Measurements from ENCODE around the gene NLRX1.
"Not testable (repeated sequence)": the region's sequence is repeated elsewhere in the genome, so short reads cannot be mapped to it uniquely, and the experiment has no call there.

NLRX1 gene

DNA sequence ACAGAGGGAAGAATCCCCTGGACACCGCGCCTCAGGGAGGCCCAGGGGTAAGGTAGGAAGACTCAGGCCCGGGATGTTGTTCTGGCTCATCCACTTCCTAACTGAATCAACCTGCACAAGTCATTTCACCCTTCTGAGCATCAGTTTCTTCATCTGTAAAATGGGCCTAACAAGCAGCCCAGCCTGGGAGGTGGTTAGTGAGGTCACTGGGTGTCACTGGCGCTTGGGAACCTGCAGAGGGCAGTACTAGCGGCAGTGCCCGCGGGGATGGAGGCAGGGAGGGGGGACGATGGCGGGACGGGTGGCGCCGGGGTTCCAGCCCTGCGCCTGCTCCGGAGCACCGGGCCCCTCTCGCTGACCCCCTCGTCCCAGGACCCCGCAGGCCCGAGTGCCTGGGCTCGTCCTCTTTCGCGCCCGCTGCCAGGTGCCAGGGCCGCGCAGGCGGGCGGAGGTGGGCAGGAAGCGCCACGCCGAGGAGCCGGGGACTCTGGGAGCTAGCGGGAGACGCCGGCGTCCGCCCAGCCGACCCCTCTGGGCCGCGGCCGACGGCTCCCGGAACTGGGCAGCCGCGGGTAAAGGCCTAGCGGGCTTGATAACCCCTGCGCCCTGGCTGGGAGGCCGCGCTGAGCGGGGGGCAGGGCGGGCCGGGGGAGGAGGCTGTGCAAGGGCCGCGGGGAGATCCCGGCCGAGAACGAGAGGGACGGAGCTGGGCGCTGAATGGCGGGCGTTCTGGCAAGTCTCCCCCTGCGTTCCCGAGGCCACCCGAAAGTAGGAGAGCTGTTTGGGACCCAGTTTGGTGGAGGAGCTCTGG, at the start of gene NLRX1:
Gene NLRX1 (plus strand): TSS at position 255 of the 811 bp plus-strand sequence. CDS start 2,679 bp downstream, outside the sequence.
- no peak for DNase-seq (ENCODE audit: low read depth, low spot score)

GRCh38 chr11:119118946-119119345, 49.6 kb upstream of the NLRX1 start:
- DNase-seq (ENCODE audit: low read depth, low spot score): no peak

- DNase-seq (ENCODE audit: low read depth, low spot score): no peak
Measured at GRCh38 chr11:119120639-119121007, 47.9 kb upstream of the NLRX1 start.

- DNase-seq (ENCODE audit: low read depth, low spot score): peak; percentile 98
Measured at GRCh38 chr11:119121008-119121810, 47.3 kb upstream of the NLRX1 start, which contains the start of gene HINFP. Gene HINFP, plus strand, starts transcription at chr11:119121580. Its CDS starts 5,365 bp downstream, at chr11:119126945.

DNA sequence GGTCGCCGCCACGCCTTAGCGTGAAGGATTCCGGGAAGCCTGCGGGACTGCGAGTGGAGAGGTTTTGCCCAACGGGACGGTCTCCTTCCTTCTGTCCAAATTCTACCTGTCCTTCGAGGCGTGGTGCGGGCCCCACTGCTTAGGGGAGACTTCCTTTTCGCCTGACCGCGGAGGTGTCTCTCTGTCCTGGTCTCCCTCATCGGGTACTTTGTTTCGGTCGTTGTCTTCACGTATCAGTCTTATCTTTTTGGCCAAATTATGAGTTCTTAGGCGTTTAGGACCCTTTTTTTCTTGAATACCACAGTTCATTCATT, 46.8 kb upstream of the NLRX1 start:
- DNase-seq (ENCODE audit: low read depth, low spot score): no peak

- no peak for DNase-seq (ENCODE audit: low read depth, low spot score)
Measured at GRCh38 chr11:119125821-119126220, 42.7 kb upstream of the NLRX1 start.

GRCh38 chr11:119126675-119127268, 41.8 kb upstream of the NLRX1 start:
- no peak for DNase-seq (ENCODE audit: low read depth, low spot score)

- no peak for DNase-seq (ENCODE audit: low read depth, low spot score)
Measured at GRCh38 chr11:119130662-119131061, 37.9 kb upstream of the NLRX1 start.

DNA sequence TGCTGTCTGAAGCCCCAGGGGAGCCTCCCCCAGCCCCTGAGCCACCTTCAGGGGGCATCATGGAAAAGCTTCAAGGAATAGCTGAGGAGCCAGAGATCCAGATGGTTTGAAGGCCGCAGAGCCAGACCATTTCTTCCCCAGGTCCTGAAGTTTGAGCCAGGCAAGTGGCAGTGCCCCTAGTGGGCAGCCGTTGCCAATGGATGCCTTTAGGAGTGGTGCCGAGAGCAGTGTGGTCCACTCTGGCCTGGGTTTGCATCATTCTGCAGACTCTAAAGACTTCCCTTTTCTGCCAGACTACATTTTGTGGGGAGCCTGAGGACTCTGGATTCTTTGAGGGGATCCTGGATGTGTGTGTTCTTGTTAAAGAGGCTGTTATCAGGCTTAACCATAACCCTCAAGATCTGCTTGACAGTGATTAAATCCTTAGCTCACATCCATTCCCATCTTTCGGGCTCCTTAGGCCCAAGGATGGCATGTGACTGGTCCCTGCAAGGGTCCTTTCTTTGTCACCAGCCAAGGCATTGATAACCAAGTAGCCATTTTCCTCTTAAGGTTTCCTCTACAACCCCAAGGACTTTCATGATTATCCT, 34.0 kb upstream of the NLRX1 start:
- no peak for DNase-seq (ENCODE audit: low read depth, low spot score)

DNA sequence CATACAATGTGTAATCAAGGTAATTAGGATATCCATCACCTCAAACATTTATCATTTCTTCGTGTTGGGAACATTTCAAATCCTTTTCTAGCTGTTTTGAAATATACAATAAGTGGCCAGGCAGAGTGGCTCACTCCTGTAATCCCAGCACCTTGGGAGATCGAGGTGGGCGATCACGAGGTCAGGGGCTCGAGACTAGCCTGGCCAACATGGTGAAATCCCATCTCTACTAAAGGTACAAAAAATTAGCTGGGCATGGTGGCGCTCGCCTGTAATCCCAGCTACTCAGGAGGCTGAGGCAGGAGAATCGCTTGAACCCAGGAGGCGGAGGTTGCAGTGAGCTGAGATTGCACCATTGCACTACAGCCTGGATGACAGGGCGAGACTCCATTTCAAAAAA, 29.2 kb upstream of the NLRX1 start:
- not testable (repeated sequence) for DNase-seq (ENCODE audit: low read depth, low spot score)

DNA sequence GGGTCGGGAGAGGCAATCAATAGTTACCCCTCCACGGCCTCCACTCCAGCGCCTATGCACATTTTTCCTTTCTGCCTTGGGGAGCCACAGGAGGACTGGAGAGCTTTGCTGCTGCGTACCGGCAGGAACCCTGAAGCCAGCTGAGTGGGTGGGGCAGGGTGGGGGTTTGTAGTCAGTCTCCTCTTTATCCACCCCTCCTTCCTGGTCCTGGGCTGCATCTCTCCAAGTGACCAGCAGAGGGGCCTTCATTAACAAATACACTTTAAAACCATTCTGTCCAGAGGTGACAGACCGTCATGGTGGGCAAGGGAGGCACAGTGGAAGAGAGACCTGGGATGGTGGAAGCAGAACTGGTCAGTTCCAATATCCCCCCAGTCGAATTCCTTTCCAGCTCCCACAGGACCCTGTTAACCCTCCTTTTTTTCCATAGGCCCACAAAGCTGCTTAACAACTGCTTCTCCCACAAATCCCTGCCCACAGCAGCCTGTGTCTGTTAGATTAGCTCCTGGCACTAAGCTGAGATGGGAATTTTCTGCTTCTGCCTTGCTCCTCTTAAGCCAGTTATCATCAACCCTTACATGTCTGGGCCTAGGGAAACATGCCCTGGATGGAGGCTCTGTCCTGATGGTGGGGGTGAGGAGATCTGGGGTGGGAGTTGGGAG, 23.6 kb upstream of the NLRX1 start:
- no peak for DNase-seq (ENCODE audit: low read depth, low spot score)

- DNase-seq (ENCODE audit: low read depth, low spot score): no peak
Measured at GRCh38 chr11:119145551-119145950, 23.0 kb upstream of the NLRX1 start.

GRCh38 chr11:119147604-119148333, 20.8 kb upstream of the NLRX1 start:
- DNase-seq (ENCODE audit: low read depth, low spot score): no peak

DNA sequence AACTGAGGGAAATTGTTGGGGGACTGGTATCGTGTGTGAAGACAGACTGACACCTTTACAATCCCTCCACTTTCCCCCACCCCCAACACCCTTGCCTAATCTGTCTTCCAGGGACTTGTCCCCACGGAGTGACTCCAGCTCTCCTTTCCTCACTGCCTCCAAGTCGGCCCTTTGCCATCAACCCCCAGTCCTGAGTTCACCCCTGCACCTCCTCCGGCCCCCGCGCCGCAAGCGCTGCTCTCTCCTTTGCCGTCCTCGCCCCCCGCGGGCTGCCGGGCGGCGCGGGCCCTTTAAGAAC, 19.9 kb upstream of the NLRX1 start:
- no peak for DNase-seq (ENCODE audit: low read depth, low spot score)

- DNase-seq (ENCODE audit: low read depth, low spot score): no peak
Measured at GRCh38 chr11:119149018-119149785, 19.3 kb upstream of the NLRX1 start, which contains the start of gene ABCG4. Gene ABCG4, plus strand, starts transcription at chr11:119149052. Its CDS starts 914 bp downstream, at chr11:119149966.

- no peak for DNase-seq (ENCODE audit: low read depth, low spot score)
Measured at GRCh38 chr11:119149786-119150275, 18.7 kb upstream of the NLRX1 start.

DNA sequence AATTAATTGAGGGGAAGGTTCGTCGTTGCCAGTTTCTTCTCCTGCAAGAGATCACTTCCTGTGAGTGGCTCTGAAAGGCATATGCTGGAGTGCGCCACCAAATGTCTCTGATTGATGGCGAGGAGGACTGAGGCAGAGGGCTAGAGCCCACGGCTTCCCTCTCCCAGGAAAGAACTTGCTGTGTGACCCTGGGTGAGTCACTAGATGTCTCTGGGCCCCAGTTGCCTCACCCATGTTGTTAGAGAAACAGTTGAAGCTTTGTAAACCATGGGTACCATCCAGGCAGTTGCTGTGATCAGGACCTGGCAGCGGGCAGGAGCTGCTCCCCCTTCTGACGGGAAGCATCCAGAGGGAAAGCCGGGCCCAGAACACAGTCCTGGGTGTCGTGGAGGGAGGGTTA, 16.5 kb upstream of the NLRX1 start:
- no peak for DNase-seq (ENCODE audit: low read depth, low spot score)

DNA sequence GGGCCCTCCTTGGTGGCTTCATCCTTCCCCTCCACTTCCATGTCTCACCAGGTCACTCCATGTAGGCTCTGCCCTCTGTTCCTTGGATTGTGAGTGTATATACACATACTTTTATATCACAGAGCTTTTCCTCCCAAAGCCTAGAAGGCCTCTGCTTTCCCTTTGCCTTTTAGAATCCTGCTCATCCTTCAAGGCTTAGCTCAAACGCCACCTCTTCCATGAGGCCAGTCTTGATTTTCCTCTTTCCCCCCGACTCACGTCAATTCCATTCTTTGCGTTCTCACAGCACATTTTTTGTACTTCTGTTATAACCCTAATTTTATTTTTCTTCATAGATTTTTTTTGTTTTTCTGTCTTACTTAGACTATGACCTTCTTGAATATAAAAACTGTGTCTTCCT, 15.9 kb upstream of the NLRX1 start:
- DNase-seq (ENCODE audit: low read depth, low spot score): no peak

GRCh38 chr11:119153049-119153818, 15.3 kb upstream of the NLRX1 start:
- no peak for DNase-seq (ENCODE audit: low read depth, low spot score)
